AG04450 (cell line): ENCODE measurements around the gene IBSP. TPM values are rescaled to one million over a fixed set of nuclear protein-coding genes. Genes with fewer than 3 reads are reported as not detected.

Experiments used
- CTCF ChIA-PET: fragments of 300-600, 350-600 bp; formaldehyde crosslinking; extraction: SDS; loops from one replicate; lab custom pipeline; 2022; ENCODE audit warnings: antibody characterized with exemption, inconsistent platforms; lab: Charles Lee
- POLR2A ChIA-PET: fragments of 350-600 bp; formaldehyde crosslinking; extraction: SDS; loops from one replicate; lab custom pipeline; 2021; ENCODE audit warnings: antibody characterized with exemption, inconsistent platforms; lab: Yijun Ruan, JAX
- DNase-seq: peaks from one replicate; pipeline ENCODE4 v3.0.0-alpha.2; 2011; ENCODE audit warnings: low read depth, low spot score
- H3K27ac ChIP-seq: one replicate; pipeline ENCODE4 v1.5.1; 2012; ENCODE audit warnings: low read depth, low read length, control low read depth
- H3K27me3 ChIP-seq: one replicate; pipeline ENCODE4 v1.6.0; 2012; ENCODE audit warnings: low read length; ENCODE audit not compliant: control insufficient read depth, insufficient read depth
- H3K4me3 ChIP-seq: 2 replicates; pipeline ENCODE4 v1.5.1; 2011; ENCODE audit warnings: mild to moderate bottlenecking, low read depth, low read length, control low read depth
- H3K9me3 ChIP-seq: 2 replicates; pipeline ENCODE4 v1.5.1; 2012; ENCODE audit warnings: low read length; ENCODE audit not compliant: control insufficient read depth, insufficient read depth
- polyA plus RNA-seq: library from polyadenylated mRNA; depleted of rRNA; stranded (reverse); fragments of >200 nt; gene quantifications from 2 replicates; pipeline ENCODE4 v1.2.3, GENCODE V29; 2011
- TF ChIP-seq, protein P1 (sequence below): IDR thresholded peaks from 2 replicates; pipeline ENCODE4 v1.5.1; 2011; ENCODE audit warnings: low read depth, low read length, control low read depth, inconsistent platforms

Gene IBSP
- polyA plus RNA-seq, 1 experiment, result not detected

DNA sequence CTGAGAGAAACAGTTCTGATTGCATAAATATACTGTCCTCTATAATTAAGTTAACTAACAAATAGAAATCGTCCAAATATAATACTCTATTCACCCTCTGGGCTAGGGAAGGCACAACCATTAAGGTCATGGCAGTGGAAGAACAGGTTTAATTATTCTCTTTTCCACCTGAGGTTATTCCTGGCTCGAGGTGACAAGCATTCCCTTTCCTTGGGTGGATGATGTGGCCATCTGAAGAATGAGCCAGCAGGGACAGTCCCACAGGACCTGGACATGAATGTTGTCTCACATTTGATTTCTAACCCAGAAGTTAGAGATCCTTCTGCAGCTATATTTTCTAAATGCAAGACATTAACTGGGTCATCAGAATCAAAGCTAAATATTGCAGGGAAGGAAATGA is 5.5 kb downstream of the IBSP start:
- CTCF ChIA-PET, result interaction anchor here (0.6 to 1.6 kb wide), 4 partner anchors 34 to 48 kb away, joined by 3 to 7 read pairs (median 4); no protein-coding TSS in a partner anchor
- H3K27ac ChIP-seq, result no peak overlapping the region
- H3K27me3 ChIP-seq, result no peaks in the 10 kb centered on the region
- no peak overlapping the region for H3K4me3 ChIP-seq
- no peaks in the 10 kb centered on the region for H3K9me3 ChIP-seq
- POLR2A ChIA-PET, result no interaction called here
- no peak for DNase-seq
- TF ChIP-seq, protein P1, sequence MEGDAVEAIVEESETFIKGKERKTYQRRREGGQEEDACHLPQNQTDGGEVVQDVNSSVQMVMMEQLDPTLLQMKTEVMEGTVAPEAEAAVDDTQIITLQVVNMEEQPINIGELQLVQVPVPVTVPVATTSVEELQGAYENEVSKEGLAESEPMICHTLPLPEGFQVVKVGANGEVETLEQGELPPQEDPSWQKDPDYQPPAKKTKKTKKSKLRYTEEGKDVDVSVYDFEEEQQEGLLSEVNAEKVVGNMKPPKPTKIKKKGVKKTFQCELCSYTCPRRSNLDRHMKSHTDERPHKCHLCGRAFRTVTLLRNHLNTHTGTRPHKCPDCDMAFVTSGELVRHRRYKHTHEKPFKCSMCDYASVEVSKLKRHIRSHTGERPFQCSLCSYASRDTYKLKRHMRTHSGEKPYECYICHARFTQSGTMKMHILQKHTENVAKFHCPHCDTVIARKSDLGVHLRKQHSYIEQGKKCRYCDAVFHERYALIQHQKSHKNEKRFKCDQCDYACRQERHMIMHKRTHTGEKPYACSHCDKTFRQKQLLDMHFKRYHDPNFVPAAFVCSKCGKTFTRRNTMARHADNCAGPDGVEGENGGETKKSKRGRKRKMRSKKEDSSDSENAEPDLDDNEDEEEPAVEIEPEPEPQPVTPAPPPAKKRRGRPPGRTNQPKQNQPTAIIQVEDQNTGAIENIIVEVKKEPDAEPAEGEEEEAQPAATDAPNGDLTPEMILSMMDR, result no peak

DNA sequence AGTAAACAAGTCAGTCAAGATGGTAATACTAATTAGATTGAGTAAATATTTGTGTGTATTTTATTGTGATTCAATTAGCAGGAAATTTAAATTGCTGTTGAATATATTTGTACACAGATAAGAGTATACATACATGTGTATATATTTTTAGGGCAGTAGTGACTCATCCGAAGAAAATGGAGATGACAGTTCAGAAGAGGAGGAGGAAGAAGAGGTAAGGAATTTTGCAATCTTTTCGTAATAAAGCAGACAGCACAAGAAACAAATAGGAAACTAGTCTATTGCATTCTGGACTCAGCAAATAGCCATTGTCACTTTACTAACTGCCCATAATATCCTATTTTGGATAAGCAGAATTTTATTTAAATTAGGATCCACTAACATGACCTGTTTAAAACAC is 6.6 kb downstream of the IBSP start:
- no peak overlapping the region for H3K27ac ChIP-seq
- DNase-seq, result no peak
- no peaks in the 10 kb centered on the region for H3K27me3 ChIP-seq

GRCh38 chr4:87806520-87806919 is 7.2 kb downstream of the IBSP start:
- no peak overlapping the region for H3K27ac ChIP-seq
- H3K4me3 ChIP-seq, result no peak overlapping the region
- DNase-seq, result peak; percentile 1
- TF ChIP-seq, protein P1, result no peak
- ChIA-PET CTCF (interaction anchor here (0.9 kb wide), 1 partner anchor 32 kb away, joined by 4 read pairs; no protein-coding TSS in a partner anchor), POLR2A (no interaction called here)
- H3K9me3 ChIP-seq, result no peaks in the 10 kb centered on the region
- no peaks in the 10 kb centered on the region for H3K27me3 ChIP-seq

More for the DNA sequence above, 6.6 kb downstream of the IBSP start:
- TF ChIP-seq, protein P1, result no peak
- CTCF ChIA-PET, result no interaction called here
- POLR2A ChIA-PET, result no interaction called here
- H3K9me3 ChIP-seq, result no peaks in the 10 kb centered on the region
- H3K4me3 ChIP-seq, result no peak overlapping the region

DNA sequence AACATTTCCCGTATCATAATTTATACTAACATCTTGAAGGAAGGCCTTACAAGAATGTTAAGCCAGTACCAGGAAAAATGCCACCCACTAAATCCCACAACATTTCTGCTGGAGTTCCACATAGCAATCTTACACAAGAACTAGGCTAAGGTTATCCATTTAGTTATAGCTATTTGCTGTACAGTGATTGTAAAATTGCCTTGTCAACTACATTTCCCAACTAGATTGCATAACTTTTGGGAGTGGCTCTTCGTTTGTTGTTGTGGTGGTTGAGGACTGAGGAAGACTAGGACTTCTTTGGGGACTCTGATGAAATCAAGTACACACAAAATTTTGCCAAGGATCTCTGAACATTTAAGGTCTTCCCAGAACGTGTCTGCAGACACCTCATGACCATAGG is 8.0 kb downstream of the IBSP start:
- Histone ChIP-seq H3K27ac (no peak overlapping the region), H3K4me3 (no peak overlapping the region), H3K9me3 (no peaks in the 10 kb centered on the region), H3K27me3 (no peaks in the 10 kb centered on the region)
- ChIA-PET CTCF (no interaction called here), POLR2A (no interaction called here)
- TF ChIP-seq, protein P1, result no peak
- DNase-seq, result no peak

DNA sequence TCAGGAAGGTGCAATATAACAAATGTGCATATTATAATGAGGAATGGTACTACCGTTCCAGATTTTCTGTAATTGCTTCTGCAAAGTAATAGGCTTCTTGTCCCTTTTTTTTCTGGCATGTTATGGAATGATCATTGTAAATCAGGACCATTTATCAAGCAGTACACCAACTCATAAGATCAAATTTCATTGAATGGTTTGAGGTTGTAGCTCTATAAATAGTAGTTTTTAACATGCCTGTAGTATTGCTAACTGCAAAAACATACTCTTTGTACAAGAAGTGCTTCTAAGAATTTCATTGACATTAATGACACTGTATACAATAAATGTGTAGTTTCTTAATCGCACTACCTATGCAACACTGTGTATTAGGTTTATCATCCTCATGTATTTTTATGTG is 12.6 kb downstream of the IBSP start:
- H3K27me3 ChIP-seq, result no peaks in the 10 kb centered on the region
- H3K27ac ChIP-seq, result no peak overlapping the region
- TF ChIP-seq, protein P1, result no peak
- no peaks in the 10 kb centered on the region for H3K9me3 ChIP-seq
- ChIA-PET POLR2A (no interaction called here), CTCF (no interaction called here)
- no peak overlapping the region for H3K4me3 ChIP-seq
- DNase-seq, result no peak
